ENCODE data around the gene U2AF1.
"Not testable (repeated sequence)": the region's sequence is repeated elsewhere in the genome, so short reads cannot be mapped to it uniquely, and the experiment has no call there.

DNA sequence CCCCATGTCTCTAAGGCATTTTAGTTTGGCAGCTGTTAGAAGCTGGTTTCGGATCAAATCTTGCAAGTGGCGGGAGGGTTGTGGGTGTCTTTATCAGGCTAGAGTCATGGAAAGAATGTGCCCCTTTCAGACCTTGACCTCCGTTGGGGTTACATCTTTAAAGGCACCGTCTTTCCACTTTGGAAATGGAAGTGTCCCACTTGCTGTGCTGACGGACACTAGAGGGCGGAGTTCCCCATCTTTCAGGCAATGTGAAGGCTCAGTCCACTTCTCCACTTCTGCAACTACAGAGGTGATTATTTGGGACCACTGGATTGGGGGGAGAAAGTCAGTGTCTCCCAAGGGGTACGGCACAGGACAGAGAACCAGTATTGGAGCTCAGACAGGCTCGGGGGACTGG lies 31.6 kb upstream of the U2AF1 start:
- TF ChIP-seq, protein P1, sequence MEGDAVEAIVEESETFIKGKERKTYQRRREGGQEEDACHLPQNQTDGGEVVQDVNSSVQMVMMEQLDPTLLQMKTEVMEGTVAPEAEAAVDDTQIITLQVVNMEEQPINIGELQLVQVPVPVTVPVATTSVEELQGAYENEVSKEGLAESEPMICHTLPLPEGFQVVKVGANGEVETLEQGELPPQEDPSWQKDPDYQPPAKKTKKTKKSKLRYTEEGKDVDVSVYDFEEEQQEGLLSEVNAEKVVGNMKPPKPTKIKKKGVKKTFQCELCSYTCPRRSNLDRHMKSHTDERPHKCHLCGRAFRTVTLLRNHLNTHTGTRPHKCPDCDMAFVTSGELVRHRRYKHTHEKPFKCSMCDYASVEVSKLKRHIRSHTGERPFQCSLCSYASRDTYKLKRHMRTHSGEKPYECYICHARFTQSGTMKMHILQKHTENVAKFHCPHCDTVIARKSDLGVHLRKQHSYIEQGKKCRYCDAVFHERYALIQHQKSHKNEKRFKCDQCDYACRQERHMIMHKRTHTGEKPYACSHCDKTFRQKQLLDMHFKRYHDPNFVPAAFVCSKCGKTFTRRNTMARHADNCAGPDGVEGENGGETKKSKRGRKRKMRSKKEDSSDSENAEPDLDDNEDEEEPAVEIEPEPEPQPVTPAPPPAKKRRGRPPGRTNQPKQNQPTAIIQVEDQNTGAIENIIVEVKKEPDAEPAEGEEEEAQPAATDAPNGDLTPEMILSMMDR (IDR thresholded peaks at IDR 0.05): not testable (repeated sequence)
- TF ChIP-seq POLR2A (IDR thresholded peaks at IDR 0.05): not testable (repeated sequence)

All from adrenal gland (tissue), 5 donors.